Neutrophil (primary cell): Measurements from ENCODE around the gene SNRNP25.

Experiments used
- H3K27ac ChIP-seq: fragments of 200-600 bp; sonication (generic); 2 replicates; pipeline ENCODE4 v1.5.1; 2016; ENCODE audit warnings: mild to moderate bottlenecking, moderate library complexity
- H3K27me3 ChIP-seq: fragments of 200-600 bp; sonication (generic); 2 replicates; pipeline ENCODE4 v1.6.0; 2016; ENCODE audit warnings: mild to moderate bottlenecking
- H3K36me3 ChIP-seq: fragments of 200-600 bp; sonication (generic); 2 replicates; pipeline ENCODE4 v1.5.1; 2017
- H3K4me1 ChIP-seq, 2 experiments: fragments of 200-600 bp in 1 of 2; sonication (generic) in 1 of 2; 1 replicate in 1 of 2; 2 replicates in 1 of 2; pipeline versions ENCODE4 v1.5.1 to v1.6.1; 2013 to 2016; ENCODE audit warnings: low read depth in 1 of 2, low read length in 1 of 2, mild to moderate bottlenecking in 1 of 2, moderate library complexity in 1 of 2; ENCODE audit not compliant: control insufficient read depth in 1 of 2, insufficient read depth in 1 of 2
- H3K4me3 ChIP-seq, 2 experiments: fragments of 200-600 bp in 1 of 2; sonication (generic) in 1 of 2; 1 replicate in 1 of 2; 2 replicates in 1 of 2; pipeline ENCODE4 v1.5.1; 2013 to 2016; ENCODE audit warnings: low read depth in 1 of 2, low read length in 1 of 2, mild to moderate bottlenecking in 1 of 2, moderate library complexity in 1 of 2
- H3K9me3 ChIP-seq: fragments of 200-600 bp; sonication (generic); 2 replicates; pipeline ENCODE4 v1.5.1; 2016
- CTCF ChIP-seq: fragments of 200-600 bp; sonication (generic); IDR thresholded peaks from 2 replicates; pipeline ENCODE4 v1.5.1; 2016; ENCODE audit warnings: antibody characterized with exemption

SNRNP25 gene

GRCh38 chr16:54237-54581 lies 581 bp downstream of the SNRNP25 start:
- Histone ChIP-seq H3K9me3 (no peaks in the 10 kb centered on the region), H3K27me3 (no peaks in the 10 kb centered on the region), H3K27ac (peak overlapping the region; percentile 79), H3K4me1 (peaks cover 17 to 22% of the 10 kb centered on the region in 2 experiments), H3K36me3 (peaks cover 34% of the 10 kb centered on the region), H3K4me3 (peak overlapping the region; percentile 91 to 98)
- TF ChIP-seq CTCF, result no peak

- Histone ChIP-seq H3K27ac (no peak overlapping the region), H3K36me3 (peaks cover 28% of the 10 kb centered on the region), H3K4me1 (peaks cover 17 to 22% of the 10 kb centered on the region in 2 experiments), H3K27me3 (no peaks in the 10 kb centered on the region), H3K4me3 (no peak overlapping the region), H3K9me3 (no peaks in the 10 kb centered on the region)
- no peak for TF ChIP-seq CTCF
These were observed 2.0 kb downstream of the SNRNP25 start for GRCh38 chr16:55571-56136.

GRCh38 chr16:56231-56927 lies 2.8 kb downstream of the SNRNP25 start:
- Histone ChIP-seq H3K27ac (no peak overlapping the region), H3K4me1 (peaks cover 17 to 20% of the 10 kb centered on the region in 2 experiments), H3K27me3 (no peaks in the 10 kb centered on the region), H3K36me3 (peaks cover 22% of the 10 kb centered on the region), H3K4me3 (no peak overlapping the region), H3K9me3 (no peaks in the 10 kb centered on the region)
- TF ChIP-seq CTCF, result no peak

- H3K36me3 ChIP-seq, result peaks cover 22% of the 10 kb centered on the region
- H3K27ac ChIP-seq, result no peak overlapping the region
- TF ChIP-seq CTCF, result no peak
- H3K9me3 ChIP-seq, result no peaks in the 10 kb centered on the region
- no peaks in the 10 kb centered on the region for H3K27me3 ChIP-seq
- no peak overlapping the region for H3K4me3 ChIP-seq
- peaks cover 12 to 15% of the 10 kb centered on the region in 2 experiments for H3K4me1 ChIP-seq
These were observed 4.1 kb downstream of the SNRNP25 start for GRCh38 chr16:57711-58110.

GRCh38 chr16:58491-59439 lies 5.1 kb downstream of the SNRNP25 start:
- TF ChIP-seq CTCF, result no peak
- Histone ChIP-seq H3K4me1 (peaks cover 6 to 8% of the 10 kb centered on the region in 2 experiments), H3K9me3 (no peaks in the 10 kb centered on the region), H3K36me3 (peaks cover 22% of the 10 kb centered on the region), H3K27ac (no peak overlapping the region), H3K27me3 (no peaks in the 10 kb centered on the region), H3K4me3 (no peak overlapping the region)
